ENCODE data around the gene MICU1.
"Not testable (repeated sequence)": the region's sequence is repeated elsewhere in the genome, so short reads cannot be mapped to it uniquely, and the experiment has no call there.

The MICU1 gene

DNA sequence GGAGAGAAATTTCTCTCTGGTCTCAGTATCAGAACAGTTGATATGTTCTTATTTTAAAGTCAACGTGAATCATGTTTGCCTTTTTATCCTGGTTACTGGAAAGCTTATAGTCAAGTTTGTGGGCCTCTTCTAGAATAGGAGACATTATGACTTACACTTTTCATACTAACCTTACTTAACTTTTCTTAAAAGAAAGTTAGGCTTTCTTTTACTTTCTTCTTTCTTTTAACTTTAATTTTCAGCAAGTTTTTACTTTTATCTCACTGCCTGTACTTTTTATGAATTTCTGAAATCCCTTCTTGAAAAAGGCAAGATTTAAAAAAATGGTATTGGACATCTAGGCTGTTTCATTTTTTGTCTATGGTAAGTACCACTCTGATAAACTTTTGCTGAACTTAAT lies 195.9 kb downstream of the MICU1 start:
- no peak for DNase-seq

DNA sequence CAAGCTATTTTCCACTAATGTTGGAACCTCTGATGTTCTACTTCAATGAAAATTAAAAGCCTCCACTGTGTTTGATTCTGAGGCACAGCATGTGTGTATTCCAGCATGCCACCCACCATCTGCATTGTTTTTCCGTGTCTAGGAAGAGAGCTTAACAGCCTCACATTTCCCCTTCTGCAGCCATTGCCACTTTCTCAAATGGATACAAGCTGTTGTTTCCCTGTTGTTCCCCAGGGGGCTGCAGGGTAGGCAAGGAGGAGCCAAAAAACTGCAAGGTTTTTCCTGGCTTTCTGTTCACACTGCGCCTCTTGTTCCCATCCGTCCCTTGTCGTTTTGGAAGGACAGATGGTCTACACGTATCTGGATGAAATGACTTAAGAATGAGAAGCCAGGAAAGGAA lies 198.9 kb downstream of the MICU1 start:
- DNase-seq = no peak

DNA sequence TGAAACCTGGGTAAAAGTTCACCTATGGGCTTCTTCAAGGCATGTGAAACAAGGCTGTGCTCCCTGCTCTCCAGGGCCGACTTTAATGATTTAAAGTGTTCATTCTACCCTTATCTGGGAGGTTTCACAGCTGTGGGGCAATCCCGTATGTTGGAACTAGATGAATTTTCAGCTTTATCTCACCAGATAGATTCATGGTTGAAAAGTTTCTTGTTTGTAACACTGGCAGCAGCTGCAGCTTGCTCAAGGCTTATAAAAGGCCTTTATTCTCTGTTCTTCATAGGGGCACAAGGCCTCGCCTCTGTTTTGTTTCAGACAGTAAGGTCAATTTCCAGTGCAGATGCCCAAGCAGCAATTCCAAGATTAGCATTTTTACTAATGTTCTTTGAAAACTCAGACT lies 200.7 kb downstream of the MICU1 start:
- no peak for DNase-seq

DNA sequence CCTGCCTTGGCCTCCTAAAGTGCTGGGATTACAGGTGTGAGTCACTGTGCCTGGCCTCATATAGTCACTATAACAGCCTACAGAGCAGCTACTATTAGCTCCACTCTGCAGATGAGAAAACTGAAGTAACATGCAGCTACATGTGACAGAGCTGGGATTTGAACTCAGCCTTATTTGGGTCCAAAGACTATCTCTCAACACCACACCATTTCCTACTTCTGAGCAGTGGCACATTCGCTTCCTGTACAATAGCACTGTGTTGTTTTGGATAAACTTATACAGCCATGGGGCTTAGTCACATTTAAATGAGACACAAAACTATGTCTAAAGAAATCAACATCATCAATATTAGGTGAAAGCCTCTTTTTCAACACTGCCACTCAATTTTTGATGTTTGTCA lies 201.3 kb downstream of the MICU1 start:
- DNase-seq = no peak

DNA sequence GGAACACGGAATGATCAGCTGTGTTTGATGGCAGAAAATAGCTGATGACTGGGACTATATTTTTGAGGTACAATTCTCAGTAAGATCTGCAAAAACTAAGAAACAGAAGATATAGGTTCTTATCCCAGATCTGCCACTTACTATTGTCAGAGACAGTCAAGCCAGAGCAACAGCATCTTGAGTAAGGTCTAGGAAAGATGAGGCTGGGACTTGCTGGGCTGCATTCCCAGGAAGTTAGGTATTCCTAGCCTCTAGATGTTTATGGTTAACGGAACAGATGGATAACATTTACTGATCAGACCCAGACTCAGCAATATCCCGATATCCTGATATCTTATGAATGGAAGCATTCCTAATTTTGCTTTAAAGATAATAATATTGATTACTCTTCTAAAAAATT lies 202.5 kb downstream of the MICU1 start:
- DNase-seq = no peak

DNA sequence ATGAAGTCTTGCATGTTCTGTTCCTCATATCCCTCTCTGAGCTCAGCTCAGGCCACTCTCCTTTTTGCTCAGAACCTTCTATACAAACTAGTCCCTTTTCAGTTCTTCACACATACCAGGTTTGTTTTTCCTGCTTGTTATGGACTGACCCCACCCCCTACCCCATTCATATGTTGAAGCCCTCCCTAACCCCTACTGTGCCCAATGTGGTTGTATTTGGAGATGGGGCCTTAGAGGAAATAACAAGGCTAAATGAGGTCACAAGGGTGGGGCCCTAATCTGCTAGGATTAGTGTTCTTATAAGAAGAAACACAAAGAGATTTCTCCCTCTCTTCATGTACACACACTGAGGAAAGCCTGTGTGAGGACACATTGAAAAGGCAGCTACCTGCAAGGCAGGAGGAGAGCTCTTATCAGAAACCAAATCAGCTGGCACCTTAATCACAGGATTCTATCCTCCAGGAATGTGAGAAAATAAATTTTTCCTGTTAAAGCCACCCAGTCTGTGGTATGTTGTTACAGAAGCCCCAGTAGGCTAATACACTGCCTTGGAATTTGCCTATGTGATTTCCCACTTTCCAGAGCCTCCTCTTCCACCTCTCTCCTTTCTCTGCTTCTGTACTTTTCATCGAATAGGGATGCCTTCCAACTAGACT lies 203.9 kb downstream of the MICU1 start:
- no peak for DNase-seq

DNA sequence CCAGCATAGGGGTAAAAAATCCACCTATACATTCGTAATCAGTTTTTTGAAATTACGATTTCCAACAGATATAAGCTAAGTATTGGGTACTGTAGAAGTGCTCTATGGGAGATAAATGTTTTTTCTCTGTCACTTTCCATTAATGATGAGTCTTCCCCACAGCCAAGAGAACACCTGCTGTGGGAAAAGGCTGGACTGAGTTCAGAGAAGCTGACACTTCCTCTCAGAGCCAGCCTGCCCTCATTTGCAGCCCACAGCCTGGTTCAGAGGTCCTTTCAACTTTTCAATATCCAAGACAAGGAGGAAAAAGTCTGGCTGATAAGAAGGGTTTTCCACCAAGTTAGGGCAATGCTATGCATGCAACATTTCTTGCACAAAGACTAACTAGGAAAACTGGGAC lies 206.6 kb downstream of the MICU1 start:
- DNase-seq = no peak

DNA sequence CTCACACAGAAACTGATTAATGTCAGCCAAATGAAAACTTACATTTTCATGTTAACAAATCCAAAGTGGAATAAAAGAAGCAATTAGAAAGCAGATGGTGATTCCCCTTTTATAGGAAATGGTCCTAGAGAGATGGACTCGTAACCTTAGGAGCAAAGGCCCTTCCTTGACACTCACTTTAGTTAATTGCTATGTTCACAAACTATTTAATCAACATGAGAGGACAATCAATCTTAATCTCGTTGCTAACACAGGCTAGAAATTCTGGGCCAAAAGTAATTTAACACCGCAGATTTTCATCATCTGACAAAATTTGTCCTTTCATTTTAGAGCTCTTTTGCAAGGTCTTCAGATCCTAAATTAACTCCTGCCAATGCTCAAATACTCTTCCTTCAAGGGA lies 207.2 kb downstream of the MICU1 start:
- no peak for DNase-seq

DNA sequence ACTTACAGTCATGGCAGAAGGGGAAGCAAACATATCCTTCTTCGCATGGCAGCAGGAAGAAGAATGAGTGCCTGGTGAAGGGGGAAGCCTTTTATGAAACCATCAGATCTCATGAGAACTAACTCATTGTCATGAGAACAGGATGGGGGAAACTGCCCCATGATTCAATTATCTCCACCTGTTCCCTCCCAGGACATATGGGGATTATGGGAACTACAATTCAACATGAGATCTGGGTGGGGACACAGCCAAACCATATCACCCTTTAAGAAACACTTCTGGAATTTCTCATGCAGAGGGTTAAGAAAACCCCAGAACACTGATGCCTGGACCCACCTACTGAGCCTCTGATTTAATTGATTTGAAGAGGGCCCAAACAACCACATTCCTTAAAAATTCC lies 207.9 kb downstream of the MICU1 start:
- no peak for DNase-seq

DNA sequence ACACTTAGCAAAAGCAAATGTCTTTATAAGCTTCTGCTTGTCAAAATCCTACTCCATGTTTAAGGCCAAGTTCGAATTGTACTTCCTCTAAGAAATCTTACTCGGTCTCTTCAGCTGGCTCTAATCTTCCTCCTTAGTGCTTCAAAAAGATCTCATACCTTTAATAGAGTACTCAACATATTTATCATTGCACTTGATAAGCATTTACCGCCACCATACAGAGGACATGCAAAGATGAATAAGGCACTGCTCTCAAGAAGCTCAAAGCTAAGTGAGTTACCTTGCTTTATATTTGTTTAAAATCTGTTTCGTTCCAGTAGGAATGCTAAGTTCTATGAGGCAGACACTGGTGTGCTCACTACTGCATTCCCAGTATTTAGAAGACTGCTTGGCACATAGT lies 209.2 kb downstream of the MICU1 start:
- no peak for DNase-seq

DNA sequence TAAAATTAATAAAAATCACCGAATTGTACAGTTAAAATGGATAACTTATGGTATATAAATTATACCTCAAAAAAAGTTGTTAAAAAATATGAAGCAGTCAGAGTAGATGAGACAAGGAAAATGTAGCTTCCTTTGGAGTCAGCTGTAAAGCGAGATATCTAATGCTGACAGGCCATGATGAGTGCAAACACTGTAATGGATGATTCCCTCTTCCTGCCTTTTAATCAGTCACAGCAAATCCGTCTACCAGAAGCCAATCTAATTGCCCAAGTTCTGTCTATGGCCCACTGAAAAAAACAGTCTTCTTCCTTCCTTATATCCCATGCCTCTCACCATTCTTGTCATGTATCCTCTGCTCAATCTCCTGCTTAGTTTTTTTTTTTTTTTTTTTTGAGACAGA lies 211.2 kb downstream of the MICU1 start:
- no peak for DNase-seq

DNA sequence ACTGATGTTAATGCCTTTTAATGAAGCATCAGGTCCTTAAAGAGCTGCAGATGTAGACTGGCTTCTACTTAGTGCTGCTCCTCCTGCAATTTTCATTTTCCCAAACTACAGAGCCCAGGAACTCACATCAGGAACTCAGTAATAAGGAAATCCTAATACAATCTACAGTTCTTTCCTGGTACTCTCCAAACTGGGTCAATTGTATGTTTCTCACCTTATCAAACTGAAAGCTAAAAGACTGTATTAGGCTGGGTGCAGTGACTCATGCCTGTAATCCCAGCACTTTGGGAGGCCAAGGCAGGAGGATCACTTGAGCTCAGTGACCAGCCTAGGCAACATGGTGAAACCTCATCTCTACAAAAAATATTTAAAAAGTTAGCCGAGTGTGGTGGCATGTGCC lies 216.7 kb downstream of the MICU1 start:
- DNase-seq = no peak

DNA sequence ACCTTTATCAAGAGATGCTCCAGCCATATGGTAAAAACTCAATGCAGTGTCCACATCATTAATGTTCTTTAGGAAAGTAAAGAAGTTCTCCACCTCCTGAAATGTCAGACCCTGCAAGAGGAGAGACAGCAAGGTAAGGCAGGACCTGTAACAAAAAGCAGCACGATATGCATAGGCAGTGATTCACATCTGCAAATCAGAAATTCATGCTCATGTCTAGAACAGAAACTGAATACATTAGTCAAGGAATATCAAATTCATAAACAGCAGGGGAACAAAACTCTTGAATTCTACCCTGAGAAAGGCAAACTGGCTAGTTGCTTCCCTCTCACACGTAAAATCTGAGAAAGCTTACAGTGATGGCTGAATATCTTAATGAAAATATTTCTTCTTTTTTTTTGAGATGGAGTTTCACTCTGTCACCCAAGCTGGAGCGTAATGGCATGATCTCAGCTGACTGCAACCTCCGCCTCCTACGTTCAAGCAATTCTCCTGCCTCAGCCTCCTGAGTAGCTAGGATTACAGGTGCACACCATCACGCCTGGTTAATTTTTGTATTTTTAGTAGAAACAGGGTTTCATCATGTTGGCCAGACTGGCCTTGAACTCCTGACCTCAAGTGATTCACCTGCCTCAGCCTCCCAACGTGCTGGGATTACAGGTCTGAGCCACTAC lies 217.8 kb downstream of the MICU1 start:
- no peak for DNase-seq

DNA sequence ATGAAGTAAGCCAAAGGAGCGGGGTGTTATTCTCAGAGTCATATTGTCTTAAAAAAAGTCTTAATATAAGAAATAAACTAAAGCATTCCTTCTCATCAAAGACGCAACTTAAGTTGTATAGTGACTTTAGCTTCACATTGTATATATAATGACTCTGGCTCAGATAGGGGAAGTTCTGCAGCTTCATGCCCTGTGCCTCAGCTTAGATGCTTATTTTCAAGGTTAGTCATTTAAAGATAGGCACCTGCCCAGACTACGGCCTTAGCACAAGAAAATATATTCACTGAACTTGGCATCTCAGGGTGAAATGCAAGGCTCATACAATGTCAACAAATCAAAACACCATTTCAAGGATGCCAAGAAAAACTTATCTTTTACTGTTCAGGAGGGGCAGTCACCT lies 218.4 kb downstream of the MICU1 start:
- no peak for DNase-seq

DNA sequence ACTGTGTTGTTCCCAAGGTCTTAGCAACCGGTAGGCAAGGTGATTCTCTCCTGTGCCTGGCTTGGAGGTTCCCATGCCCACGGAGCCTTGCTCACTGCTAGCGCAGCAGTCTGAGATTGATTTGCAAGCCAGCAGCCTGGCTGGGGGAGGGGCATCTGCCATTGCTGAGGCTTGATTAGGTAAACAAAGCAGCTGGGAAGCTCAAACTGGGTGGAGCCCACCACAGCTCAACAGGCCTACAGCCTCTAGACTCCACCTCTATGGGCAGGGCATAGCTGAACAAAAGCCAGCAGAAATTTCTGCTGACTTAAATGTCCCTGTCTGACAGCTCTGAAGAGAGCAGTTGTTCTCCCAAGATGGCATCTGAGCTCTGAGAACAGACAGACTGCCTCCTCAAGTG lies 230.3 kb downstream of the MICU1 start:
- DNase-seq = not testable (repeated sequence)

DNA sequence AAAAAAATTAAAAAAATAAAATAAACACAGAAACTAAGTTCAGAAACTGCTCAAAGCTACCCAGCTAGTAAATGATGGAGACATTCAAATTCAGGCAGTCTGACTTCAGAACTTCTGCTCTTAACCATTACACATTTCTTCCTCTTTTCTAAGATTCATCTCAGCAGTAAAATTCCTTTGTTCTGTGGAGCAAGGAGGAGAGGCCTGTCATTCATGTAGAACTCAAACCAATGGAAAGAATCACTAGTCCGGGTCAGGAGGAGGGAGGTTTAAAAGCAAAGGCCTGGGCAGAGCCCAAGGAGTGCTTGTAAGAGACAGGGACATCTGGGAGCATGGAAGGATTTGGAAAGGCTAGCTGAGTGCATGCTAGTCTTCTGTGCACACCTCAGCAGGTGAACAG lies 233.3 kb downstream of the MICU1 start:
- DNase-seq = no peak

DNA sequence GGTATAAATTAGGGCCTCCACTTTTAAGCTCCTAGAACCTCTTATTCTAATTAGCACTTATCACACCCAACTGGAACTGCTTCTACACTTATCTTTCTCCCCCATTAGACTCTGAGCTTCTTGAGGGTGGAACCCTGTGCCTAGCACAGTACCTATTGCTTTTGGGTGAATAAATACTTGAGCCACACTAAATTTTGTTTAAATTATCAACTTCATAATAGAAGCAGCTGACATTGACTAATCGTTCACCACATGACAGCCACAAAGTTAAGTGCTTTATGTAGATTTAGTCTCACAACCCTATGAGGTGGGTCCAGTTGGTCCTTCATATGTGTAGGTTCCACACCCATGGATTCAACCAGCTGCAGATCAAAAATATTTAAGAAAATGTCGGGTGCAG lies 235.1 kb downstream of the MICU1 start:
- no peak for DNase-seq

DNA sequence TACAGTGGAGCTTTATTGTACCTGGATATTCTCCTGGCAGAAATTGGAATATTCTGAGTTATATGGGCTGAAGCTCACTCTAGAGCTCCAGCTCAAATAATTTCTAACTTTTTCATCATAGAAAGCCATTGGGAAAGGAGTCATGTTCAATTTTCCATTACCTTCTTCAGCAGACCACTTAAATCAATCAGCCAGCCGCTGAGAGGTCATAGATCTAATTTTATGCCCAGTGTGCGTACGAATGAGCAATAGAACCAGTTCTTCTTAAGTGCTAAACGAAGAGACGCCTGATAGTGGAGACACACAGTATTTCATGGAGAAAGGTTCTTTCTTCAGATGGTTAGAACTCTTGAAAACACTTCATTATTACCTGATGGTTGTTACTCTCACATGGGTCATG lies 236.2 kb downstream of the MICU1 start:
- DNase-seq = no peak

DNA sequence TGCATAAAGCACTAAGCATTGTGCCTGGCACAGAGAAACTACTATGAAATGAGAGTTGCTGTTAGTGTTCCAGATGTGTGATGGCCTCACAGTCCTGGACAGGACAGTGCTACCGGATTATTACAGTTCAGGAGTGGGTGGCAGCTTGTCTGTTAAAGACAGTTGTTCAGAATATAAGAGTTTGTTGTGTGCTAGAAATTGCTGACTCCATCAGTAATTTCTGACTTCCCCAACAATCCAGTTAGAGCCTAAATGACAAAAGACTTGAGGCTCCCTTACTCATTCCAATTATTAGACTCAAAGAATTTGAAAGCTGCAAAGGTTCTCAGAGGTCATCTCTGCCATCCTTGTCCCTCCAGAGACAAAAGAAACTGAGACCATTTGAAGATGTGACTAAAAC lies 236.9 kb downstream of the MICU1 start:
- DNase-seq = no peak

DNA sequence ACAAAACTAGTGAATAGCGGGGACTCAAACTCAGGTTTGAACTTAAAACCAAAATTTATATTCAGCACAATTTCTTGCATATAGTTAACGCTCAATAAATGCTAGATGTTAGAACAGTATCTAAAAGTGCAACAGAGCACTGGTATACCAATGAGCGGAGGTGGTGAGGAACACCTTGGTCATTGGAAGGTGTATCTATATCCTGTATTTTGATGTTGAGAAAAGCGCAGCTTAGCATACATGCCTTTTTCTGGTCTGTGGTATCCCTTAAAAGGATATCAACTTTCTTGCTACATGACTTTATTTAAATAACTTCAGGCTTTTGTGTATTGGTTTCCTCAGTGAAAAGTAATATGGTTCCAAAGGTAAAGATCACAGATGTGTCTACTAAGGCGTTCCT lies 237.8 kb downstream of the MICU1 start:
- DNase-seq = no peak

DNA sequence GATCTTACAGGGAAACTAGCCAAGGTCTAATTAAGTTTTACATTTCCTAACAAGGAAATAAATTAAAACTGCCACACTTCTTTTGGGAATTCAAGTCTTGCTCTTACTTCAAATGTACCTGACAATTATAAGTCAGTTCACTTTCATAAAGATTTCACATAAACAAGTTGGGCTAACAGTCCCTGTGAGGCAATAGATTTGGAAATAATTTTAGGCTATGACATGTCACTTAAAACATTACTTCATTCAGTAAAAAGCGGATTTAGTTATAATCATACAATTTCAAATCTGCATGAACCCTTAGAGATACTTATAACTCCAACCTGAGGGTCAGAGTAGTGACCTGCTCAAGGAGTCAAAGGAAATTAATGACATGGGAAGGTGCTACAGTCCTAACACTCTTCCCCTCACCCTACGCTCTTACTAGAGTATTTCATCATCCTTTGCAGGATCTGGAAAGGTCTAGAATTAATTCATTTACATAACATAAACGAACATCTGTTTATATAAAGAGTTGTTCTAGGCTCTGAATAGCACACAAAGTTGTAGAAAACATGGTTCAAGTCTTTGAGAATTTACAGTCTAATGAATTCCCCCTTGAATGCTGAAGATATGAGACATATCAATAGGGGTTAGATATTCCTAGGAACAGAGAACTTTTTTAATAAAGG lies 238.8 kb downstream of the MICU1 start:
- DNase-seq = no peak

DNA sequence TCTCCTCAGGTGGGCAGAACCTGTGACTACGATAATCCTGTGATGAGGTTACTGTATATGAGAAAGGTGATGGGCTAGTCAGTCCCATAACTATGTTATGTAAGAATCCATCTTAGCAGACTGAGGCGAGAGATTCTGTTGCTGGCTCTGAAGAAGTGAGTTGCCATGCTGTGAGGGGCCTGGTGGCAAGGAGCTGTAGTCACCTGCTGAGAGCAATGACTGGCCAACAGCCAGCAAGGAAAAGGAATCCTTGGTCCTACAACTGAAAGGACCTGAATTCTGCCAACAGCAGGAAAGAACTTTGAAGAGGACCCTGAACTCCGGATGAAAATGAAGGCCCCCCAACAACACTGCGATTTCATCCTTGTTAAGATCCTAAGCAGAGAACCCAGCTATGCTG lies 240.2 kb downstream of the MICU1 start:
- DNase-seq = no peak

DNA sequence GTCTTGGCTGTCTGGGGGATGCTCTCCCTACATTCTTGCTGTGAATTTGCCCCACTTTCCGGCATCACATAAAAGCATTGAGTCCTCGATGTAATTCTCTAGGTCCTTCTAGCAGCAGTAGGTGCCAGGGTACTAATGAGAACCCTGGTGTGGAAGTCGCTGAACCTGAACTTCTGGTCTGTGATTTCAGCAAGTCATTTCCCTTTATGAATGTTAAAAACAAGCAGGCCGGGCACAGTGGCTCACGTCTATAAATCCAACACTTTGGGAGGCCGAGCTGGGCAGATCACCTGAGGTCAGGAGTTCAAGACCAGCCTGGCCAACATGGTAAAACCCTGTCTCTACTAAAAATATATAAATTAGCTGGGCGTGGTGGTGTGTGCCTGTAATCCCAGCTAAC lies 240.9 kb downstream of the MICU1 start:
- not testable (repeated sequence) for DNase-seq

DNA sequence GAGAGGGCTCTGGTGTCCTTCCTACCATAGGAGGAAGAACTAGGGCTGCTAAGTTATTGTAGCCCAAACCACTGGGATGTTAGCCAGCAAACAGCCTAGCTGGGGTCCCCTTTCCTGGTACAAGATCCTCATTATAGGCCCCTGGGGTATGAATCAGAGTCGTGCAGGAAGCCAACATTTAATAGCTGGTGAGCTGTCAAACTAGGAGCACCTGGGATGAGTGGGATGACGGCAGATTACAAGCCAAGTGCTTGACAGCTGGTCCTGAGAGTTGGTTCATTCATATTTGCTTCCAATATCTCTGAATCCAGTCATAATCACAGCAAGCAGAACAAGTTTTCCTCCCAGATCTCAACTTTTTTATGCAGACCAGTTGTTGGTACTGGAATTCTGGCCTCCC lies 246.1 kb downstream of the MICU1 start:
- DNase-seq = no peak

DNA sequence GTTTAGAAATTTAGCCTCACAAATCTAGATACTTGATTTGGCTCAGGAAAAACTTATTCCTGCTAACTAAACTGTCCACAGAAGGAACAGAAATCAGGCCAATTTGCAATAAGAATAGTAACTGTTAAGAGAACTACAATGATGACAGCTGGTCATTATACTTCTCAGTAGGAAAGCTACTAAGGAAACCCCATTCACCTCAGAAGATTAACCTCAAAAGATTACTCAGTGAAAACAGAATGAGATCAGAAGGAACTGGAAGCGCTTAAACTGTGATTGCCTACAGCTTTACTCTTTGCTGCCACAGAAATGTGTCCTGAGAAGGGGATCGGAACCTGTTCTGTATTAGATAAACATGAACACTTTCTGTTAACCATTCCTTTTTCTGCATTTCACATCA lies 246.8 kb downstream of the MICU1 start:
- DNase-seq = no peak

Data from CD4-positive, alpha-beta T cell treated with Interleukin-4 for 4 hours (primary cell).